Measurements from ENCODE around the gene TSFM.

GRCh38 chr12:57808351-57808750 lies 25.8 kb downstream of the TSFM start:
- no peak for TF ChIP-seq CTCF (conservative IDR thresholded peaks at IDR 0.05; ENCODE audit: low read length)
- TF ChIP-seq EZH2phosphoT487 (IDR thresholded peaks at IDR 0.05; ENCODE audit: borderline replicate concordance, low read depth, low read length) = no peak

Measured in OCI-LY7 (cell line).